GM12873 (cell line): ENCODE data around the gene DOCK6.

ENCODE experiments used
- CTCF ChIP-seq: IDR thresholded peaks from 2 replicates; pipeline ENCODE4 v1.5.1; 2012; ENCODE audit warnings: low read depth, mild to moderate bottlenecking, moderate library complexity, low read length, control low read depth; ENCODE audit not compliant: insufficient read depth; ENCODE audit errors: missing control alignments

DOCK6 gene

DNA sequence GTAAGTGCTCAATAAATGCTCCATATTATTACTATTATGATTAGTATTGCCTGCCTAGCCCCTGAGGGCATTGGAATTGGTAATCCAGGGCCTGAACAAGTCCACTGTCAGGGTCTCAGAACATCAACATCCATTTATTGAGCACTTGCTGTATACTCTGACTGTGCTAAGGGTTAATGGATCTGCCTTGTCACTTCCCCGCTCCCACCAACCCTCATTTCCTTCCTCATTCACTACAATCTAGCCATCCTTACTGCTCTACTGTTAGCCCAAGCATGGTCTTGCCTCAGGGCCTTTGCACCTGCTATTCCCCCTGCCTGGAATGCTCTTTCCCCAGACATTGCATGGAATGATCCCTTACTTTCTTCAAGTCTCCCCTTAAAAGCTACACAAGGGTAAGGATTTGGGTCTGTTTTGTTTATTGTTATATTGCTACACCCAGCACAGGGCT lies 35.6 kb downstream of the DOCK6 start:
- no peak for TF ChIP-seq CTCF

- no peak for TF ChIP-seq CTCF
These were observed 36.5 kb downstream of the DOCK6 start for GRCh38 chr19:11225815-11226214.

DNA sequence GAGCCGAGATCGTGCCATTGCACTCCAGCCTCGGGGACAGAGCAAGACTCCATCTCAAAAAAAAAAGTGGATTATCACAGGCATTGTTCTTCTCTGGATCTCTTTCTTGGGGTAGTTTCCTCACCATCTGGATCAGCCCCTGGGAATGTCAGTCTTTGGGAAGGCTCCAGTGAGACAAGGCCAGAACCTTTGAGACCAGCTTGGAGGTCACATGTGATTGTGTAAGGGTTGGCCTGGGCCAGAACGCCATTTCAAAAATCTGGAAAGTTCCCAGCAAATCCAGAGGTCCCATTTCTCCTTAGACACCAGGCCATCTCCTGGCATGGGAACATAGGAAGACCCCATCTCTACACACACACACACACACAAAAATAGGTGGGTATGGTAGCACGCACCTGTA lies 37.2 kb downstream of the DOCK6 start:
- no peak for TF ChIP-seq CTCF

GRCh38 chr19:11224429-11224828 lies 37.9 kb downstream of the DOCK6 start:
- TF ChIP-seq CTCF = no peak

DNA sequence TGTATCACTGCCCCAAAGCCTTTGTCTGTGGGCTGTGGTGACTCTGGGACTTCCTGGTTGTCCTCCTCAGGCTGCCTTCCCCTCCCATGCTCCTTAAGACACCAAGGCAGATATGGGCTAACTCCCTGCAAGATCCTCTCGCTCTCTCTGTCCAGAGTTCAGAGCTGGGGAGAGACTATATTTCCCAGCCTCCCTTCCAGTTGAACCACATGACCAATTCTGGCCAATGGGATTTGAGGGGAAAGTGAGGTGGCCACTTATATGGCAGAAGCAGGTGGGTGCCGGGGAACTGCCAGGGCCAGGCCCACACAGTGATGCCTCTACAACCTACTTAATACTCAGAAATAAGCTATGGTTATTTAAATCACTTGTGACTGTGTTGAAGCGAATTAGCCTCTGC lies 39.1 kb downstream of the DOCK6 start:
- no peak for TF ChIP-seq CTCF

DNA sequence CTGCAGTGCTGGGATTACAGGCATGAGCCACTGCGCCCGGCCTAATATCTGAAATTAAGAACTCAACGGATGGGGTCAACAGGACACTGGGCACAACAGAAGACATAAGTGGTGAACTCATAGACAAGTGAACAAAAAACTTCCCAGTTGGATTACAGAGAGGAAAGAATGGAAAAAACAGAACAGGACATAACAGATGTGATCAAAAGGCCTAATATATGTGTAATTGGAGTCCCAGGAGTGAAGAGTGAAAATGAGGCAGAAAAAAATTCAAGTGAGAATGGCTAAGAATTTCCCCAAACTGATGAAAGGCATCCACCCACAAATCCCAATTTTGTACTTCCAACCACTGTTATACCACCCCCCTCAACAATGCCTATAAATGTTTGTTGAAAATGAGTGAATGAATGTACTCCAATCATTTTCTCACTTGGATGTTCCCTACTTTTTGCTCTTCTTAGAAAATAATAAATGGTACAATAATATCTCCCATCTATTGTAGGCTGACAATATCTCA lies 41.2 kb downstream of the DOCK6 start:
- TF ChIP-seq CTCF = no peak

DNA sequence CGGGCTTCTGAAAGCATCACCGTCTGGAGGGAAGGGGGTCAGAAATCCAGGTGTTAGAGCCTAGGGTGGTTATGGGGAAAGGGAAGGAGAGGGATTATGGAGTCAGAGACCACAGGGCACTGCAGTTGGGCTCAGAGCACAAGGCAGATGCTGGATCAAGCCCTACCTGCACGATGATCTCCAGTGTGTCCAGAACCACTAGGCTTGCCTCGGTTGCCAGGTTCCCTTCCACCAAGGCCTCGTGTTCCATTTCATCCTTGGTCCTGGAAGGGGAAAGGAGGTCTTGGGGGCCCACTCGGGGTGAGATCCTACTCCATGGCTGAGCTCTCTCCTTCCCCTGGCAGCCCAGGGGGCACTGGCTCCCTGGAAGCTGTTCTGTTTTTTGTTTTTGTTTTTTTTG lies 47.9 kb downstream of the DOCK6 start:
- no peak for TF ChIP-seq CTCF
